Endothelial cell of umbilical vein (primary cell): Measurements from ENCODE around the gene UGGT2. TPM values are rescaled to one million over a fixed set of nuclear protein-coding genes. Genes with fewer than 3 reads are reported as not detected.

ENCODE experiments used
- BruUV-seq: library from RNA; stranded (reverse); fragments of 400-500 nt; replicated peaks from 2 replicates; lab custom pipeline; 2021; lab: Mats Ljungman, UMichigan
- CTCF ChIA-PET: fragments of 300-600, 350-600 bp; sonication (Branson Sonifier 250); formaldehyde crosslinking; loops from one replicate; lab custom pipeline; 2021; ENCODE audit warnings: antibody characterized with exemption, inconsistent platforms; lab: Charles Lee
- POLR2A ChIA-PET: fragments of 300-600, 350-600 bp; sonication (Branson Sonifier 250); formaldehyde crosslinking; loops from one replicate; lab custom pipeline; 2021; ENCODE audit warnings: antibody characterized with exemption, inconsistent platforms; lab: Charles Lee
- DNase-seq: peaks from one replicate; pipeline ENCODE4 v3.0.0-alpha.2; 2011; ENCODE audit warnings: low read depth, low spot score
- FAIRE-seq: peaks from 2 replicates; lab custom pipeline; 2011; peaks lifted over from hg19 to GRCh38; lab: Jason Lieb, UNC
- H2AFZ ChIP-seq: 2 replicates; pipeline ENCODE4 v1.6.0; 2012; ENCODE audit warnings: low read depth, low read length, control low read depth, inconsistent platforms
- H3K27ac ChIP-seq: 2 replicates; pipeline ENCODE4 v1.5.1; 2011; ENCODE audit warnings: low read depth, mild to moderate bottlenecking, control low read depth, low read length, moderate library complexity; ENCODE audit not compliant: insufficient read depth
- H3K27me3 ChIP-seq, 2 experiments: 2 replicates each; pipeline versions ENCODE4 v1.6.0 to v1.6.1; 2011; ENCODE audit warnings: low read length in 2 of 2, mixed read lengths in 1 of 2; ENCODE audit not compliant: control insufficient read depth in 2 of 2, insufficient read depth in 2 of 2
- H3K36me3 ChIP-seq, 2 experiments: 2 replicates in 1 of 2; 3 replicates in 1 of 2; pipeline ENCODE4 v1.5.1; 2011; ENCODE audit warnings: low read length in 2 of 2, mild to moderate bottlenecking in 1 of 2, moderate library complexity in 1 of 2; ENCODE audit not compliant: control insufficient read depth in 2 of 2, insufficient read depth in 2 of 2; ENCODE audit errors: extremely low read depth in 1 of 2
- H3K4me1 ChIP-seq: 3 replicates; pipeline ENCODE4 v1.5.1; 2011; ENCODE audit warnings: mild to moderate bottlenecking, low read length; ENCODE audit not compliant: control insufficient read depth, insufficient read depth; ENCODE audit errors: extremely low read depth
- H3K4me2 ChIP-seq: 2 replicates; pipeline ENCODE4 v1.6.1; 2011; ENCODE audit warnings: low read length, control low read depth, mixed read lengths; ENCODE audit not compliant: insufficient read depth
- H3K4me3 ChIP-seq, 3 experiments: fragments of 200-600 bp in 1 of 3; sonication (generic), shearing (Covaris generic) in 1 of 3; replicated peaks in 1 of 3; 2 replicates each; pipeline ENCODE4 v1.5.1; 2011 to 2016; ENCODE audit warnings: control low read depth in 3 of 3, low read length in 3 of 3, mild to moderate bottlenecking in 2 of 3, inconsistent platforms in 1 of 3, low read depth in 1 of 3, moderate library complexity in 1 of 3; ENCODE audit not compliant: insufficient read depth in 1 of 3
- H3K79me2 ChIP-seq: 2 replicates; pipeline ENCODE4 v1.6.0; 2012; ENCODE audit warnings: low read length, inconsistent platforms; ENCODE audit not compliant: control insufficient read depth, insufficient read depth
- H3K9ac ChIP-seq: replicated peaks from 2 replicates; pipeline ENCODE3; 2011; ENCODE audit warnings: low read length, control low read depth; ENCODE audit not compliant: insufficient read depth; ENCODE audit errors: extremely low read depth
- H3K9me1 ChIP-seq: replicated peaks from 3 replicates; pipeline ENCODE4 v1.6.0; 2011; ENCODE audit warnings: mild to moderate bottlenecking, low read length; ENCODE audit not compliant: control insufficient read depth, insufficient read depth; ENCODE audit errors: extremely low read depth
- H3K9me3 ChIP-seq: replicated peaks from 2 replicates; pipeline ENCODE4 v1.5.1; 2012; ENCODE audit warnings: low read length, inconsistent platforms; ENCODE audit not compliant: control insufficient read depth, insufficient read depth
- H4K20me1 ChIP-seq: replicated peaks from 2 replicates; pipeline ENCODE3; 2011; ENCODE audit warnings: mild to moderate bottlenecking, low read length; ENCODE audit not compliant: control insufficient read depth, insufficient read depth; ENCODE audit errors: extremely low read depth
- EZH2 ChIP-seq: IDR thresholded peaks from 2 replicates; pipeline ENCODE4 v1.6.1; 2012; ENCODE audit warnings: borderline replicate concordance, low read depth, mild to moderate bottlenecking, moderate library complexity, low read length, inconsistent platforms; ENCODE audit not compliant: severe bottlenecking
- FOS ChIP-seq: IDR thresholded peaks from 2 replicates; pipeline ENCODE4 v1.6.1; 2011; ENCODE audit warnings: mild to moderate bottlenecking, low read length, moderate library complexity, borderline replicate concordance; ENCODE audit not compliant: insufficient read depth
- GATA2 ChIP-seq: IDR thresholded peaks from 2 replicates; pipeline ENCODE4 v1.7.0; 2011; ENCODE audit warnings: low read depth, mild to moderate bottlenecking, moderate library complexity, mixed read lengths, low read length; ENCODE audit not compliant: insufficient read length, insufficient read depth
- JUN ChIP-seq: IDR thresholded peaks from 2 replicates; pipeline ENCODE4 v1.6.1; 2011; ENCODE audit warnings: borderline replicate concordance, low read depth; ENCODE audit not compliant: insufficient read length, insufficient read depth
- MYC ChIP-seq: IDR thresholded peaks from one replicate; pipeline ENCODE4 v1.6.1; 2011; ENCODE audit warnings: mild to moderate bottlenecking, low read depth, low read length
- POLR2A ChIP-seq: IDR thresholded peaks from 2 replicates; pipeline ENCODE4 v1.6.1; 2012; ENCODE audit warnings: low read depth, mild to moderate bottlenecking, control low read depth, low read length
- POLR2AphosphoS5 ChIP-seq: IDR thresholded peaks from 2 replicates; pipeline ENCODE4 v1.6.1; 2012; ENCODE audit warnings: low read depth, mild to moderate bottlenecking, control low read depth, low read length, moderate library complexity; ENCODE audit not compliant: insufficient read depth
- dilution Hi-C: fragments of 300-500 bp; cut with MboI; formaldehyde crosslinking; loops from one replicate; pipeline ENCODE4 v1.15.0; 2019; ENCODE audit warnings: low sequenced_read_pairs; ENCODE audit not compliant: extremely low pct_ligation_motif_present
- intact Hi-C: fragments of 100-400 bp; cut with micrococcal nuclease; formaldehyde crosslinking; loops from one replicate; pipeline ENCODE4 v1.10.0; 2022
- polyA plus RNA-seq, 4 experiments: library from polyadenylated mRNA; depleted of rRNA in 3 of 4; stranded (reverse) in 3 of 4; unstranded in 1 of 4; fragments of >200 nt; gene quantifications; 2 replicates each; pipeline versions ENCODE4 v1.2.1 to v1.2.3, GENCODE V29; 2011 to 2012; ENCODE audit warnings: missing spikeins in 1 of 4
- total RNA-seq: library from RNA; stranded (reverse); gene quantifications from 2 replicates; pipeline ENCODE4 v1.2.3, GENCODE V29; 2021
- TF ChIP-seq, protein P1 (sequence below), 2 donors: IDR thresholded peaks; 1 replicate in 1 of 2; 2 replicates in 1 of 2; pipeline ENCODE4 v1.5.1; 2011; ENCODE audit warnings: low read length in 2 of 2, mild to moderate bottlenecking in 2 of 2, moderate library complexity in 2 of 2, control low read depth in 1 of 2, inconsistent platforms in 1 of 2, low read depth in 1 of 2; ENCODE audit not compliant: insufficient read depth in 1 of 2; ENCODE audit errors: extremely low read depth in 1 of 2
- TF ChIP-seq, protein P2 (sequence below): IDR thresholded peaks from 2 replicates; pipeline ENCODE4 v1.6.1; 2011; ENCODE audit not compliant: insufficient read depth, insufficient read length

UGGT2 gene
- total and polyA plus RNA-seq, 2 donors (not counting 3 experiments of a cell fraction or from before 2014, with no cell fraction given): 4.6 to 25.1 TPM

DNA sequence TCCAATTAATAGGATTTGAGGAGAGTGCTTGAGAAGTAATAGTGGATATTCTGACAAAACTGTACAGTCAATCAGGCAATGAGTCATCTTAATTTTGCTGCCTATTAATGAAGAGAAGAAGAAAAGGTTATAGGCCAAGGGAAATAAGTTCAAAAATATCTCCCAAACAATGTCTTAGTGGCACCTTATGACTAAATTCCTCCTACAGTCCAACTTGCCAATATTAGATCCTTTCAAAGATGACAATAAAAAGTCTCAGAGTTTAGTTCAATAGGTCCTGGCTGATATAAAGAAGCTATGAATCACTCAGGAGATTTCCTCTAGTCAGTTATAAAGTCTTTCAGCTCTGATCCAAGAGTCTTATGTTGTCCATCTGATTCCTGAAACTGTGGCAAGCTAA is 27.9 kb downstream of the UGGT2 start:
- dilution Hi-C loops: no loop called here
- Histone ChIP-seq H3K27me3 (no peaks in the 10 kb centered on the region), H3K4me3 (no peak overlapping the region), H3K27ac (peak overlapping the region; percentile 38), H3K9me1 (no peaks in the 10 kb centered on the region), H3K79me2 (no peaks in the 10 kb centered on the region), H2AFZ (no peak overlapping the region), H4K20me1 (no peaks in the 10 kb centered on the region), H3K4me2 (peak overlapping the region; percentile 59), H3K4me1 (peaks cover 20% of the 10 kb centered on the region), H3K36me3 (no peaks in the 10 kb centered on the region), H3K9me3 (no peaks in the 10 kb centered on the region), H3K9ac (peak overlapping the region; percentile 1)
- CTCF ChIA-PET: interaction anchor here (0.7 to 1.9 kb wide), 9 partner anchors 9 to 932 kb away, joined by 3 to 16 read pairs (median 5); partner anchors contain the start of gene UGGT2
- intact Hi-C loops: loop anchor here (1.0 to 5.0 kb wide), 2 partner anchors 28 to 67 kb away; partner anchors contain the start of genes HS6ST3 and UGGT2
- TF ChIP-seq POLR2AphosphoS5 (no peak), EZH2 (no peak), GATA2 (peak; percentile 38), MYC (no peak), JUN (peak; percentile 65), POLR2A (no peak), FOS (peak; percentile 78)
- TF ChIP-seq, protein P1, sequence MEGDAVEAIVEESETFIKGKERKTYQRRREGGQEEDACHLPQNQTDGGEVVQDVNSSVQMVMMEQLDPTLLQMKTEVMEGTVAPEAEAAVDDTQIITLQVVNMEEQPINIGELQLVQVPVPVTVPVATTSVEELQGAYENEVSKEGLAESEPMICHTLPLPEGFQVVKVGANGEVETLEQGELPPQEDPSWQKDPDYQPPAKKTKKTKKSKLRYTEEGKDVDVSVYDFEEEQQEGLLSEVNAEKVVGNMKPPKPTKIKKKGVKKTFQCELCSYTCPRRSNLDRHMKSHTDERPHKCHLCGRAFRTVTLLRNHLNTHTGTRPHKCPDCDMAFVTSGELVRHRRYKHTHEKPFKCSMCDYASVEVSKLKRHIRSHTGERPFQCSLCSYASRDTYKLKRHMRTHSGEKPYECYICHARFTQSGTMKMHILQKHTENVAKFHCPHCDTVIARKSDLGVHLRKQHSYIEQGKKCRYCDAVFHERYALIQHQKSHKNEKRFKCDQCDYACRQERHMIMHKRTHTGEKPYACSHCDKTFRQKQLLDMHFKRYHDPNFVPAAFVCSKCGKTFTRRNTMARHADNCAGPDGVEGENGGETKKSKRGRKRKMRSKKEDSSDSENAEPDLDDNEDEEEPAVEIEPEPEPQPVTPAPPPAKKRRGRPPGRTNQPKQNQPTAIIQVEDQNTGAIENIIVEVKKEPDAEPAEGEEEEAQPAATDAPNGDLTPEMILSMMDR (IDR thresholded peaks at IDR 0.05; ENCODE audit: extremely low read depth in 1 of 2, insufficient read depth in 1 of 2, low read depth in 1 of 2, low read length in 2 of 2): no peak
- TF ChIP-seq, protein P2, sequence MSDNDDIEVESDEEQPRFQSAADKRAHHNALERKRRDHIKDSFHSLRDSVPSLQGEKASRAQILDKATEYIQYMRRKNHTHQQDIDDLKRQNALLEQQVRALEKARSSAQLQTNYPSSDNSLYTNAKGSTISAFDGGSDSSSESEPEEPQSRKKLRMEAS: no peak
- FAIRE-seq (peak; percentile 63), DNase-seq (peak; percentile 79)
- POLR2A ChIA-PET: no interaction called here
- BruUV-seq: no TSS peak
